Endothelial cell (in vitro differentiated cells): ENCODE measurements around the gene PPP1R18. TPM values are rescaled to one million over a fixed set of nuclear protein-coding genes. Genes with fewer than 3 reads are reported as not detected.
A peak's percentile ranks its signal among the peaks of the same experiment; 100 is the strongest.

Source experiments
- DNase-seq: peaks from one replicate; pipeline ENCODE4 v3.0.0; 2021; ENCODE audit warnings: low spot score
- H3K27ac Mint-ChIP-seq: one replicate; pipeline ENCODE4 v1.8.0; 2021; ENCODE audit warnings: mixed read lengths, inconsistent platforms; ENCODE audit not compliant: unreplicated experiment
- H3K27me3 Mint-ChIP-seq: one replicate; pipeline ENCODE4 v1.8.0; 2021; ENCODE audit warnings: mild to moderate bottlenecking, moderate library complexity, mixed read lengths, inconsistent platforms; ENCODE audit not compliant: unreplicated experiment
- H3K36me3 Mint-ChIP-seq: one replicate; pipeline ENCODE4 v1.8.0; 2021; ENCODE audit warnings: mild to moderate bottlenecking, low read depth, mixed read lengths, inconsistent platforms; ENCODE audit not compliant: unreplicated experiment
- H3K4me1 Mint-ChIP-seq: one replicate; pipeline ENCODE4 v1.8.0; 2021; ENCODE audit warnings: mild to moderate bottlenecking, mixed read lengths, inconsistent platforms; ENCODE audit not compliant: unreplicated experiment
- H3K4me3 Mint-ChIP-seq: one replicate; pipeline ENCODE4 v1.8.0; 2021; ENCODE audit warnings: mild to moderate bottlenecking, mixed read lengths, inconsistent platforms; ENCODE audit not compliant: unreplicated experiment
- H3K9me3 Mint-ChIP-seq: one replicate; pipeline ENCODE4 v1.8.0; 2021; ENCODE audit warnings: mixed read lengths, inconsistent platforms; ENCODE audit not compliant: unreplicated experiment
- CTCF ChIP-seq: fragments of 200-600 bp; sonication (generic); IDR thresholded peaks from one replicate; pipeline ENCODE4 v1.5.0; 2021; ENCODE audit warnings: antibody characterized with exemption; ENCODE audit not compliant: unreplicated experiment
- total RNA-seq: library from RNA; stranded (reverse); fragmentation: NEBNext Ultra II Directional; extraction: Animal tissue kit (Norgen Biotek cat#: 25700); gene quantifications from one replicate; pipeline ENCODE4 v1.2.1, GENCODE V29; 2021; ENCODE audit not compliant: unreplicated experiment

PPP1R18 gene
- total RNA-seq, 1 donor from 2014 or later = 285 TPM

- Mint-ChIP-seq H3K36me3 (peaks cover 30% of the 10 kb centered on the region), H3K27me3 (peaks cover 5% of the 10 kb centered on the region), H3K9me3 (no peaks in the 10 kb centered on the region), H3K27ac (peak overlapping the region; percentile 96), H3K4me1 (peaks cover 5% of the 10 kb centered on the region), H3K4me3 (no peak overlapping the region)
- peak; percentile 58 for DNase-seq
- TF ChIP-seq CTCF = no peak
Observed at GRCh38 chr6:30700340-30700739, 13.9 kb upstream of the PPP1R18 start.

GRCh38 chr6:30696432-30696831 lies 10.0 kb upstream of the PPP1R18 start:
- no peak for TF ChIP-seq CTCF
- Mint-ChIP-seq H3K27me3 (peaks cover 1% of the 10 kb centered on the region), H3K36me3 (no peaks in the 10 kb centered on the region), H3K27ac (peak overlapping the region; percentile 57), H3K4me3 (no peak overlapping the region), H3K9me3 (no peaks in the 10 kb centered on the region), H3K4me1 (peaks cover 8% of the 10 kb centered on the region)
- DNase-seq = no peak

- Mint-ChIP-seq H3K9me3 (no peaks in the 10 kb centered on the region), H3K4me3 (peak overlapping the region; percentile 93), H3K27me3 (peaks cover 7% of the 10 kb centered on the region), H3K36me3 (peaks cover 5% of the 10 kb centered on the region), H3K27ac (peak overlapping the region; percentile 76), H3K4me1 (peaks cover 31% of the 10 kb centered on the region)
- TF ChIP-seq CTCF = no peak
- DNase-seq = no peak
Observed at GRCh38 chr6:30691208-30691847, 4.9 kb upstream of the PPP1R18 start.

- TF ChIP-seq CTCF = no peak
- Mint-ChIP-seq H3K27me3 (peaks cover 11% of the 10 kb centered on the region), H3K36me3 (peaks cover 11% of the 10 kb centered on the region)
Observed at GRCh38 chr6:30690403-30691207, 4.2 kb upstream of the PPP1R18 start, which contains the start of gene NRM. TSS of gene NRM (minus strand) at chr6:30690984. CDS start at chr6:30690974, 10 bp downstream.

GRCh38 chr6:30689985-30690384 lies 3.5 kb upstream of the PPP1R18 start:
- TF ChIP-seq CTCF = no peak
- Mint-ChIP-seq H3K4me1 (peaks cover 42% of the 10 kb centered on the region), H3K9me3 (no peaks in the 10 kb centered on the region), H3K36me3 (peaks cover 17% of the 10 kb centered on the region), H3K27ac (peak overlapping the region; percentile 87), H3K4me3 (peak overlapping the region; percentile 94), H3K27me3 (peaks cover 17% of the 10 kb centered on the region)
- no peak for DNase-seq

More at GRCh38 chr6:30690403-30691207, 4.2 kb upstream of the PPP1R18 start, which contains the start of gene NRM:
- H3K4me3 Mint-ChIP-seq = peak within 1 kb of the TSS; percentile 94
- H3K9me3 Mint-ChIP-seq = no peaks in the 10 kb centered on the region
- H3K4me1 Mint-ChIP-seq = peaks cover 36% of the 10 kb centered on the region
- peak; percentile 92 for DNase-seq
- peak within 1 kb of the TSS; percentile 87 for H3K27ac Mint-ChIP-seq
